Lung (tissue), 12 donors: ENCODE data around the gene HLA-DRB5. TPM values are rescaled to one million over a fixed set of nuclear protein-coding genes. Genes with fewer than 3 reads are reported as not detected.
"Not testable (repeated sequence)": the region's sequence is repeated elsewhere in the genome, so short reads cannot be mapped to it uniquely, and the experiment has no call there.

Experiments
- ATAC-seq: fragments of 200-7000 bp; cut with Tn5 transposase; one replicate; pipeline ENCODE4 v1.9.1; 2020; ENCODE audit warnings: moderate number of reproducible peaks; ENCODE audit not compliant: insufficient read depth, low FRiP score
- DNase-seq, 3 donors: peaks; one replicate each; pipeline ENCODE4 v3.0.0-alpha.2; 2013 to 2017
- H3K27ac ChIP-seq, 2 donors: one replicate each; pipeline ENCODE4 v1.5.1; 2013; ENCODE audit warnings: mild to moderate bottlenecking in 2 of 2, moderate library complexity in 2 of 2, control low read depth in 1 of 2, inconsistent platforms in 1 of 2, low read depth in 1 of 2, low read length in 1 of 2
- H3K27me3 ChIP-seq, 3 donors: one replicate each; pipeline ENCODE4 v1.5.1; 2013; ENCODE audit warnings: low read length in 2 of 3; ENCODE audit not compliant: control insufficient read depth in 3 of 3, insufficient read depth in 3 of 3
- H3K36me3 ChIP-seq, 4 donors: one replicate each; pipeline ENCODE4 v1.5.1; 2013; ENCODE audit warnings: low read length in 4 of 4, mild to moderate bottlenecking in 1 of 4, moderate library complexity in 1 of 4; ENCODE audit not compliant: control insufficient read depth in 4 of 4, insufficient read depth in 4 of 4
- H3K4me1 ChIP-seq, 5 donors: one replicate each; pipeline ENCODE4 v1.5.1; 2013; ENCODE audit warnings: low read length in 5 of 5, mild to moderate bottlenecking in 2 of 5, moderate library complexity in 1 of 5; ENCODE audit not compliant: control insufficient read depth in 5 of 5, insufficient read depth in 5 of 5
- H3K4me3 ChIP-seq: one replicate; pipeline ENCODE4 v1.5.1; 2013; ENCODE audit warnings: mild to moderate bottlenecking, control low read depth, moderate library complexity
- H3K9ac ChIP-seq, 2 donors: one replicate each; pipeline ENCODE4 v1.5.1; 2013; ENCODE audit warnings: low read length in 2 of 2, control low read depth in 1 of 2; ENCODE audit not compliant: insufficient read depth in 1 of 2
- H3K9me3 ChIP-seq, 4 donors: one replicate each; pipeline ENCODE4 v1.5.1; 2013; ENCODE audit warnings: low read length in 3 of 4, mild to moderate bottlenecking in 1 of 4, moderate library complexity in 1 of 4; ENCODE audit not compliant: control insufficient read depth in 4 of 4, insufficient read depth in 3 of 4
- WGBS, 2 donors: extraction: QIAGEN DNeasy Blood & Tissue Kit; methylation state at CpG; one replicate each; pipeline ENCODE4 v1.1.7; 2013; 5-methylcytosine and 5-hydroxymethylcytosine counted together
- polyA plus RNA-seq, 2 donors: library from polyadenylated mRNA; stranded (reverse); fragments of 200-250 nt; gene quantifications; one replicate each; pipeline ENCODE4 v1.2.1, GENCODE V29; 2013
- total RNA-seq, 2 donors: library from RNA; depleted of rRNA in 1 of 2; stranded (reverse); fragments of >200 nt in 1 of 2; gene quantifications; one replicate each; pipeline ENCODE4 v1.2.1, GENCODE V29; 2014 to 2021
- TF ChIP-seq, protein P1 (sequence below): IDR thresholded peaks from 2 replicates; pipeline ENCODE4 v1.5.1; 2012; ENCODE audit warnings: mild to moderate bottlenecking; ENCODE audit errors: control extremely low read depth, extremely low read depth
- donor health status: control.
- donor health status: control.
- donor health status: Bipolar disorder and iron deficiency.
- donor health status: healthy.
- donor health status: DM: yes; HTN: yes; CAD: no.

Gene HLA-DRB5
- total and polyA plus RNA-seq, 4 donors, result 1.1 to 18.2 (median 4.0) TPM

DNA sequence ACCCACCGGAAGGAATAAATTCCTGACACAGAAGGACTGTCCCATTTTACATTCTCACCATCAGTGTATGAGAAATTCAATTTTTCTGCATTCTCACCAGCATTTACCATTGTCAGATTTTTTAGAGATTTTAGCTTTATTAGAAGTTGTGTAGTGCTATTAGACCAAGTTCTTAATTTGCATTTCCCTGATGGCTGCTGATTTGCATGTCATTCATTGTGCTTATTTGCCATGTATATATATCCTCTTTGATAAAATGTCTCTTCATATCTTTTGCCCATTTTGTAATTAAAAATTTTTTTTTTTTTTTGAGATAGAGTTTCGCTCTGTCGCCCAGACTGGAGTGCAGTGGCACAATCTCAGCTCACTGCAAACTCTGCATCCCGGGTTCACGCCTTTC, 9.8 kb upstream of the HLA-DRB5 start:
- ATAC-seq (no peak), DNase-seq (no peak)
- H3K9me3 ChIP-seq, result no peaks in the 10 kb centered on the region
- H3K9ac ChIP-seq, result no peak overlapping the region
- no peaks in the 10 kb centered on the region for H3K4me1 ChIP-seq
- H3K27ac ChIP-seq, result no peak overlapping the region
- H3K36me3 ChIP-seq, result no peaks in the 10 kb centered on the region
- TF ChIP-seq, protein P1, sequence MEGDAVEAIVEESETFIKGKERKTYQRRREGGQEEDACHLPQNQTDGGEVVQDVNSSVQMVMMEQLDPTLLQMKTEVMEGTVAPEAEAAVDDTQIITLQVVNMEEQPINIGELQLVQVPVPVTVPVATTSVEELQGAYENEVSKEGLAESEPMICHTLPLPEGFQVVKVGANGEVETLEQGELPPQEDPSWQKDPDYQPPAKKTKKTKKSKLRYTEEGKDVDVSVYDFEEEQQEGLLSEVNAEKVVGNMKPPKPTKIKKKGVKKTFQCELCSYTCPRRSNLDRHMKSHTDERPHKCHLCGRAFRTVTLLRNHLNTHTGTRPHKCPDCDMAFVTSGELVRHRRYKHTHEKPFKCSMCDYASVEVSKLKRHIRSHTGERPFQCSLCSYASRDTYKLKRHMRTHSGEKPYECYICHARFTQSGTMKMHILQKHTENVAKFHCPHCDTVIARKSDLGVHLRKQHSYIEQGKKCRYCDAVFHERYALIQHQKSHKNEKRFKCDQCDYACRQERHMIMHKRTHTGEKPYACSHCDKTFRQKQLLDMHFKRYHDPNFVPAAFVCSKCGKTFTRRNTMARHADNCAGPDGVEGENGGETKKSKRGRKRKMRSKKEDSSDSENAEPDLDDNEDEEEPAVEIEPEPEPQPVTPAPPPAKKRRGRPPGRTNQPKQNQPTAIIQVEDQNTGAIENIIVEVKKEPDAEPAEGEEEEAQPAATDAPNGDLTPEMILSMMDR, result no peak
- no peak overlapping the region for H3K4me3 ChIP-seq
- WGBS, 2 donors, result 50 to 54% methylated on average over 2 to 3 of the region's 5 CpGs
- H3K27me3 ChIP-seq, result no peaks in the 10 kb centered on the region

DNA sequence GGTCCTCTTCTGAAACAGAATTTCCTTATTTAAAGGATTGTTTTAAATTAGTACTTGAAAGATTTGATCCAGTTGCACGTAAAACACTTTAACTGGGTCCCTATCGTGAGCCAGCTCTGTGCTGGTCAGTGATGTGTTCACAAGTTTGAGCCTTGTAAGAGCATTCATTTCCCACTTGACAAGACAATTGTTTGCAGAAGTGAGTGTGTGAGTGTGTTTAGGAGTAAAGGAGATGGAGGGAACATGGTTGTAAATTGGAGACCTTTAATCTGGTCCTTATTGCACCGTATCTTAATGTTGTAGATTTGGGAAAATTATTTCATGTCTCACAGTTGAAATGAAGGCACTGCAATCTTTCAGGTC, 325 bp upstream of the HLA-DRB5 start:
- H3K27me3 ChIP-seq, H3K36me3 ChIP-seq, ATAC-seq, H3K9ac ChIP-seq, H3K9me3 ChIP-seq, H3K4me3 ChIP-seq, H3K4me1 ChIP-seq, H3K27ac ChIP-seq, DNase-seq: not testable (repeated sequence)
- 0 to 1% methylated on average over 3 of the region's 3 CpGs for WGBS, 2 donors

DNA sequence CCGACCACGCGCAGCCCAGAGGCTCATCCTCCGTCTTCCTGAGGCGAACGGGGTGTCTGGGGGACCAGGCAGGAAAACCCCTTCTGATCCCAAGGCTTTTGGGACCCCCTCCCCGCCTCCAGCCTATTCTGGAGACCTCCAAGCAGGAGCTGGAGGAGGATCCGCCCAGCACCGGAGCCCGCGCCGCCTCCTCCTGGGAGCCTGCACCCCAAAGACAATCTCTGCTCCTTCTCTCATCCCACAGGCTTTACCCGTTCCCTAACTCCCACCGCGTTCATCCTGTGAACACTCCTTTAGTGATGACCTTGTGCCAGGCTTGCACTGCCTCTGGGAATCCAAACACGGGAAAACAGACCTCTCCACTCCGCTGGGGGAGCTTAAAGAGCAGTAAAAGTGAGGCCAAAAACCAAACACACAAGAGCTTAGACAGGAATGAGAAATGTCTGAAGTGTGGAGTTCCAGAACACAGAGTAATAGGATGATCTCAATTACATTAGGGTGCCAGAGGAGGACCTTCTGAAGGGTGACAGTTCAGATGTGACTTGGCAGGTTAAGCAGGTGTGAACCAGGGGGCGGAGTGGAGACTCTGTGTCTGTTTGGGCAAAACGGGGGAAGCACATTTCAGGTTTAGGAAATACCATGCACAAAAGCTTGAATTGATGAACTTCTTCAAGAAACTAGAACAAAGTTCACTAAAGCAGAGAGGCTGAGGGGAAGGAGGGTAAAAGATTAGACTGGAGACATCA, 7.6 kb downstream of the HLA-DRB5 start:
- DNase-seq, result no peak

DNA sequence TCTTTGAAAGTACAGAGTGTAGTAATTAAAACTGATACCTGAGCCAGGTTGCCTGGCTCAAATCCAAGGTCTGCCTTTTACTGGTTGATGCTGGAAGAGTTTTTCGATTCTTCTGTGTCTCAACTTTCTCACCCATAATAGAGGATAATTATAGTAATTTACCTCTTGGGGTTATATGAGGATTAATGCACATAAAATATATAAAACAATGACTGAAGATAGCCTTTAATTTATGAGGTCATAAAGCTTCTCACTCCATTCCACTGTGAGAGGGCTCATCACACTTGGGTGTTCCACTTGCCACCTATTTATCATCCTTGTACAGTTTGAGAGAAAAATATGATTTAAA, 10.2 kb downstream of the HLA-DRB5 start:
- Histone ChIP-seq H3K4me3 (no peak overlapping the region), H3K9me3 (no peaks in the 10 kb centered on the region), H3K9ac (no peak overlapping the region), H3K4me1 (no peaks in the 10 kb centered on the region), H3K27me3 (peaks cover 0 to 12% (median 0%) of the 10 kb centered on the region in 3 donors), H3K36me3 (no peaks in the 10 kb centered on the region), H3K27ac (no peak overlapping the region)
- TF ChIP-seq, protein P1, result no peak
- DNase-seq (no peak), ATAC-seq (no peak)
- WGBS, 2 donors, result no CpG with 5 or more reads among the region's 1 CpG

More for the DNA sequence above, 7.6 kb downstream of the HLA-DRB5 start:
- TF ChIP-seq, protein P1, result no peak
- H3K27ac ChIP-seq, result no peak overlapping the region
- WGBS, 2 donors, result 7% methylated on average over 2 of the region's 19 CpGs; no CpG with 5 or more reads in 1 of the 2 donors
- H3K4me1 ChIP-seq, result no peaks in the 10 kb centered on the region
- no peak overlapping the region for H3K9ac ChIP-seq
- peaks cover 0 to 12% (median 0%) of the 10 kb centered on the region in 3 donors for H3K27me3 ChIP-seq
- no peaks in the 10 kb centered on the region for H3K9me3 ChIP-seq
- no peak for ATAC-seq
- H3K36me3 ChIP-seq, result no peaks in the 10 kb centered on the region
- no peak overlapping the region for H3K4me3 ChIP-seq
